K562 (cell line): Measurements from ENCODE around the gene HACE1. TPM values are rescaled to one million over a fixed set of nuclear protein-coding genes. Genes with fewer than 3 reads are reported as not detected.

Experiments used
- BHLHE40 ChIP-seq: IDR thresholded peaks from 2 replicates; pipeline ENCODE4 v1.6.1; 2011; ENCODE audit warnings: low read length, improper control_type of control experiment
- CBX5 ChIP-seq: IDR thresholded peaks from 2 replicates; pipeline ENCODE4 v1.6.1; 2014; ENCODE audit warnings: low read depth, borderline replicate concordance
- CCAR2 ChIP-seq: fragments of 200-400 bp; formaldehyde crosslinking; IDR thresholded peaks from 2 replicates; pipeline ENCODE4 v1.6.1; 2017; ENCODE audit warnings: mild to moderate bottlenecking, low read depth, low read length
- CEBPB ChIP-seq: fragments of 450-650 bp; IDR thresholded peaks from 2 replicates; pipeline ENCODE4 v1.6.1; 2016; ENCODE audit warnings: missing genetic modification characterization, missing compliant biosample characterization
- DACH1 ChIP-seq: fragments of 450-650 bp; IDR thresholded peaks from 2 replicates; pipeline ENCODE4 v1.6.1; 2018; ENCODE audit not compliant: partially characterized antibody
- FOXK2 ChIP-seq, 2 experiments: fragments of 450-650 bp; IDR thresholded peaks in 1 of 2; conservative IDR thresholded peaks in 1 of 2; 2 replicates each; pipeline ENCODE4 v1.6.1; 2016; ENCODE audit warnings: low read depth in 2 of 2, mild to moderate bottlenecking in 1 of 2
- GABPA ChIP-seq: fragments of 200-800 bp; sonication (Bioruptor generic); conservative IDR thresholded peaks from 2 replicates; pipeline ENCODE4 v1.6.1; 2016; ENCODE audit warnings: low read depth, missing genetic modification characterization, missing compliant biosample characterization
- MAZ ChIP-seq, 2 experiments: fragments of 450-650 bp in 1 of 2; sonication (generic) in 1 of 2; formaldehyde crosslinking; IDR thresholded peaks in 1 of 2; conservative IDR thresholded peaks in 1 of 2; 2 replicates each; pipeline versions ENCODE4 v1.4.0 to v1.5.0; 2020; ENCODE audit warnings: mild to moderate bottlenecking in 1 of 2, missing genetic modification reagents in 1 of 2
- PHB2 ChIP-seq: fragments of 450-650 bp; IDR thresholded peaks from 2 replicates; pipeline ENCODE4 v1.6.1; 2017; ENCODE audit warnings: low read depth
- TCFL5 ChIP-seq: fragments of 250-450 bp; sonication (Bioruptor Pico); conservative IDR thresholded peaks from 2 replicates; pipeline ENCODE4 v1.6.1; 2021; ENCODE audit warnings: mild to moderate bottlenecking, moderate library complexity, matching md5 sums
- ZFP30 ChIP-seq: fragments of 250-450 bp; sonication (Bioruptor Pico); IDR thresholded peaks from 2 replicates; pipeline ENCODE4 v1.8.0; 2022; ENCODE audit warnings: moderate library complexity, mild to moderate bottlenecking, inconsistent platforms, borderline replicate concordance
- ZNF347 ChIP-seq: fragments of 450-650 bp; formaldehyde crosslinking; IDR thresholded peaks from 2 replicates; pipeline ENCODE4 v1.4.0; 2020; ENCODE audit warnings: low read depth, mild to moderate bottlenecking, moderate library complexity
- ZNF589 ChIP-seq: fragments of 200-800 bp; sonication (Bioruptor generic); IDR thresholded peaks from 2 replicates; pipeline ENCODE4 v1.6.1; 2016; ENCODE audit warnings: low read depth, missing genetic modification characterization, missing compliant biosample characterization
- ZZZ3 ChIP-seq: fragments of 450-650 bp; IDR thresholded peaks from 2 replicates; pipeline ENCODE4 v1.6.1; 2016; ENCODE audit warnings: antibody characterized with exemption, mild to moderate bottlenecking, moderate library complexity
- polyA plus RNA-seq, 8 experiments: library from polyadenylated mRNA; depleted of rRNA in 4 of 8; stranded (reverse) in 5 of 8; unstranded in 3 of 8; fragments of >200 nt; fragmentation: Nextera tagmentation in 2 of 8; fragmentation: Illumina TruSeq in 1 of 8; extraction: Ambion mirVana in 2 of 8; extraction: Trizol in 1 of 8; gene quantifications; 2 replicates each; pipeline versions ENCODE4 v1.2.1 to v1.2.3, GENCODE V29; 2011 to 2014; ENCODE audit warnings: inconsistent platforms in 1 of 8, missing spikeins in 1 of 8
- total RNA-seq, 7 experiments: library from RNA; depleted of rRNA in 6 of 7; stranded (reverse); fragments of >200 nt in 6 of 7; fragmentation: Illumina TruSeq in 2 of 7; extraction: Trizol in 2 of 7; gene quantifications; 2 replicates each; pipeline versions ENCODE4 v1.2.1 to v1.2.3, GENCODE V29; 2011 to 2021; ENCODE audit warnings: low replicate concordance in 1 of 7
- TF ChIP-seq, protein P1 (sequence below): fragments of 450-650 bp; IDR thresholded peaks from 2 replicates; pipeline ENCODE4 v1.6.1; 2018; ENCODE audit not compliant: partially characterized antibody
- TF ChIP-seq, protein P2 (sequence below): fragments of 450-650 bp; formaldehyde crosslinking; IDR thresholded peaks from 2 replicates; pipeline ENCODE4 v1.4.0; 2020; ENCODE audit warnings: mild to moderate bottlenecking, mixed read lengths
- TF ChIP-seq, protein P3 (sequence below): fragments of 450-650 bp; formaldehyde crosslinking; IDR thresholded peaks from 2 replicates; pipeline ENCODE4 v1.4.0; 2020; ENCODE audit warnings: mild to moderate bottlenecking, moderate library complexity
- TF ChIP-seq, protein P4 (sequence below), 2 experiments: fragments of 150-350 bp in 1 of 2; IDR thresholded peaks; 2 replicates each; pipeline ENCODE4 v1.6.1; 2012 to 2016; ENCODE audit warnings: low read depth in 2 of 2, low read length in 2 of 2, mild to moderate bottlenecking in 1 of 2, moderate library complexity in 1 of 2

HACE1 gene
- total and polyA plus RNA-seq, 9 of the 15 experiments (the other 6 are each of a cell fraction or from before 2014, with no cell fraction given), result 3.6 to 19.9 (median 9.1) TPM

DNA sequence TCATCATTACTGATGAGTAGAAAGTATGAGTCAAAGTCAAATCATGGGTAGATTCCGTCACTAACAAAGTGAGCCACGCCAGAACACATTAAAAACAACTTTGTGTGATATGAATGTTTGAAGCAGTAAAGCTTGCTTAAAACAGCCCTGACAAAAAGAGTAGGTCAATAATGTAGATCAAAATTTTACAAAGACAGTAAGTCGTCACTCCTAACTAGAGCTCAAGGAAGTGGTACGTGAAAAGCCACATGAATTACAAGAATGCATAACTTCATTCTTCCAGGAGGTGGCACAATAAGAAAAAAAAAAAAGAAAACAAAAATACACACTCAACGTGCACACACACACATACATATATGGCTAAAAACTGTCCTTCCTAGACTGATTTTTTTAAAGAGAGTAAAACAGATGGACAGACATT is 69.9 kb downstream of the HACE1 start (continued):
- no peak for TF ChIP-seq DACH1
- TF ChIP-seq ZFP30 (CRISPR knock-in tag), result no peak
- TF ChIP-seq, protein P1, sequence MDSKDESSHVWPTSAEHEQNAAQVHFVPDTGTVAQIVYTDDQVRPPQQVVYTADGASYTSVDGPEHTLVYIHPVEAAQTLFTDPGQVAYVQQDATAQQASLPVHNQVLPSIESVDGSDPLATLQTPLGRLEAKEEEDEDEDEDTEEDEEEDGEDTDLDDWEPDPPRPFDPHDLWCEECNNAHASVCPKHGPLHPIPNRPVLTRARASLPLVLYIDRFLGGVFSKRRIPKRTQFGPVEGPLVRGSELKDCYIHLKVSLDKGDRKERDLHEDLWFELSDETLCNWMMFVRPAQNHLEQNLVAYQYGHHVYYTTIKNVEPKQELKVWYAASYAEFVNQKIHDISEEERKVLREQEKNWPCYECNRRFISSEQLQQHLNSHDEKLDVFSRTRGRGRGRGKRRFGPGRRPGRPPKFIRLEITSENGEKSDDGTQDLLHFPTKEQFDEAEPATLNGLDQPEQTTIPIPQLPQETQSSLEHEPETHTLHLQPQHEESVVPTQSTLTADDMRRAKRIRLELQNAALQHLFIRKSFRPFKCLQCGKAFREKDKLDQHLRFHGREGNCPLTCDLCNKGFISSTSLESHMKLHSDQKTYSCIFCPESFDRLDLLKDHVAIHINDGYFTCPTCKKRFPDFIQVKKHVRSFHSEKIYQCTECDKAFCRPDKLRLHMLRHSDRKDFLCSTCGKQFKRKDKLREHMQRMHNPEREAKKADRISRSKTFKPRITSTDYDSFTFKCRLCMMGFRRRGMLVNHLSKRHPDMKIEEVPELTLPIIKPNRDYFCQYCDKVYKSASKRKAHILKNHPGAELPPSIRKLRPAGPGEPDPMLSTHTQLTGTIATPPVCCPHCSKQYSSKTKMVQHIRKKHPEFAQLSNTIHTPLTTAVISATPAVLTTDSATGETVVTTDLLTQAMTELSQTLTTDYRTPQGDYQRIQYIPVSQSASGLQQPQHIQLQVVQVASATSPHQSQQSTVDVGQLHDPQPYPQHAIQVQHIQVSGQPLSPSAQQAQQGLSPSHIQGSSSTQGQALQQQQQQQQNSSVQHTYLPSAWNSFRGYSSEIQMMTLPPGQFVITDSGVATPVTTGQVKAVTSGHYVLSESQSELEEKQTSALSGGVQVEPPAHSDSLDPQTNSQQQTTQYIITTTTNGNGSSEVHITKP, result no peak
- TF ChIP-seq GABPA (tag), result no peak
- TF ChIP-seq ZZZ3, result no peak
- TF ChIP-seq, protein P2, sequence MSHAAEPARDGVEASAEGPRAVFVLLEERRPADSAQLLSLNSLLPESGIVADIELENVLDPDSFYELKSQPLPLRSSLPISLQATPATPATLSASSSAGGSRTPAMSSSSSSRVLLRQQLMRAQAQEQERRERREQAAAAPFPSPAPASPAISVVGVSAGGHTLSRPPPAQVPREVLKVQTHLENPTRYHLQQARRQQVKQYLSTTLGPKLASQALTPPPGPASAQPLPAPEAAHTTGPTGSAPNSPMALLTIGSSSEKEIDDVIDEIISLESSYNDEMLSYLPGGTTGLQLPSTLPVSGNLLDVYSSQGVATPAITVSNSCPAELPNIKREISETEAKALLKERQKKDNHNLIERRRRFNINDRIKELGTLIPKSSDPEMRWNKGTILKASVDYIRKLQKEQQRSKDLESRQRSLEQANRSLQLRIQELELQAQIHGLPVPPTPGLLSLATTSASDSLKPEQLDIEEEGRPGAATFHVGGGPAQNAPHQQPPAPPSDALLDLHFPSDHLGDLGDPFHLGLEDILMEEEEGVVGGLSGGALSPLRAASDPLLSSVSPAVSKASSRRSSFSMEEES (CRISPR knock-in tag), result no peak
- TF ChIP-seq BHLHE40, result no peak
- no peak for TF ChIP-seq ZNF589 (CRISPR knock-in tag)
- TF ChIP-seq CEBPB, result no peak
- peak in 1 of 2 experiments; percentile 49; a peak in 2 of 4 replicates for TF ChIP-seq FOXK2 (conservative IDR thresholded peaks at IDR 0.05 in 1 of 2, IDR thresholded peaks at IDR 0.05 in 1 of 2; ENCODE audit: low read depth in 2 of 2)
- TF ChIP-seq, protein P3, sequence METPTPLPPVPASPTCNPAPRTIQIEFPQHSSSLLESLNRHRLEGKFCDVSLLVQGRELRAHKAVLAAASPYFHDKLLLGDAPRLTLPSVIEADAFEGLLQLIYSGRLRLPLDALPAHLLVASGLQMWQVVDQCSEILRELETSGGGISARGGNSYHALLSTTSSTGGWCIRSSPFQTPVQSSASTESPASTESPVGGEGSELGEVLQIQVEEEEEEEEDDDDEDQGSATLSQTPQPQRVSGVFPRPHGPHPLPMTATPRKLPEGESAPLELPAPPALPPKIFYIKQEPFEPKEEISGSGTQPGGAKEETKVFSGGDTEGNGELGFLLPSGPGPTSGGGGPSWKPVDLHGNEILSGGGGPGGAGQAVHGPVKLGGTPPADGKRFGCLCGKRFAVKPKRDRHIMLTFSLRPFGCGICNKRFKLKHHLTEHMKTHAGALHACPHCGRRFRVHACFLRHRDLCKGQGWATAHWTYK (CRISPR knock-in tag), result no peak
- TF ChIP-seq TCFL5 (CRISPR knock-in tag), result no peak
- TF ChIP-seq, protein P4, sequence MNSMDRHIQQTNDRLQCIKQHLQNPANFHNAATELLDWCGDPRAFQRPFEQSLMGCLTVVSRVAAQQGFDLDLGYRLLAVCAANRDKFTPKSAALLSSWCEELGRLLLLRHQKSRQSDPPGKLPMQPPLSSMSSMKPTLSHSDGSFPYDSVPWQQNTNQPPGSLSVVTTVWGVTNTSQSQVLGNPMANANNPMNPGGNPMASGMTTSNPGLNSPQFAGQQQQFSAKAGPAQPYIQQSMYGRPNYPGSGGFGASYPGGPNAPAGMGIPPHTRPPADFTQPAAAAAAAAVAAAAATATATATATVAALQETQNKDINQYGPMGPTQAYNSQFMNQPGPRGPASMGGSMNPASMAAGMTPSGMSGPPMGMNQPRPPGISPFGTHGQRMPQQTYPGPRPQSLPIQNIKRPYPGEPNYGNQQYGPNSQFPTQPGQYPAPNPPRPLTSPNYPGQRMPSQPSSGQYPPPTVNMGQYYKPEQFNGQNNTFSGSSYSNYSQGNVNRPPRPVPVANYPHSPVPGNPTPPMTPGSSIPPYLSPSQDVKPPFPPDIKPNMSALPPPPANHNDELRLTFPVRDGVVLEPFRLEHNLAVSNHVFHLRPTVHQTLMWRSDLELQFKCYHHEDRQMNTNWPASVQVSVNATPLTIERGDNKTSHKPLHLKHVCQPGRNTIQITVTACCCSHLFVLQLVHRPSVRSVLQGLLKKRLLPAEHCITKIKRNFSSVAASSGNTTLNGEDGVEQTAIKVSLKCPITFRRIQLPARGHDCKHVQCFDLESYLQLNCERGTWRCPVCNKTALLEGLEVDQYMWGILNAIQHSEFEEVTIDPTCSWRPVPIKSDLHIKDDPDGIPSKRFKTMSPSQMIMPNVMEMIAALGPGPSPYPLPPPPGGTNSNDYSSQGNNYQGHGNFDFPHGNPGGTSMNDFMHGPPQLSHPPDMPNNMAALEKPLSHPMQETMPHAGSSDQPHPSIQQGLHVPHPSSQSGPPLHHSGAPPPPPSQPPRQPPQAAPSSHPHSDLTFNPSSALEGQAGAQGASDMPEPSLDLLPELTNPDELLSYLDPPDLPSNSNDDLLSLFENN (IDR thresholded peaks at IDR 0.05; ENCODE audit: low read depth in 2 of 2, low read length in 2 of 2), result no peak
- TF ChIP-seq ZNF347 (CRISPR knock-in tag), result no peak
- no peak for TF ChIP-seq CBX5
- TF ChIP-seq CCAR2, result no peak
- no peak for TF ChIP-seq PHB2
- peak in 1 of 2 experiments; percentile 31; a peak in 1 of 4 replicates for TF ChIP-seq MAZ (CRISPR knock-in tag; conservative IDR thresholded peaks at IDR 0.05 in 1 of 2, IDR thresholded peaks at IDR 0.05 in 1 of 2)
